IMR-90 (cell line): ENCODE data around the gene BRME1. TPM values are rescaled to one million over a fixed set of nuclear protein-coding genes. Genes with fewer than 3 reads are reported as not detected.

Experiments used
- ATAC-seq: fragments of 200-7000 bp; cut with Tn5 transposase; 2 replicates; pipeline ENCODE4 v1.9.1; 2020; ENCODE audit warnings: low read depth, mild to moderate bottlenecking, moderate library complexity
- BruUV-seq: library from RNA; stranded (reverse); fragments of 400-500 nt; replicated peaks from 2 replicates; lab custom pipeline; 2021; lab: Mats Ljungman, UMichigan
- CTCF ChIA-PET: fragments of 300-600 bp; formaldehyde crosslinking; extraction: SDS; loops from one replicate; lab custom pipeline; 2021; ENCODE audit warnings: antibody characterized with exemption; lab: Yijun Ruan, JAX
- POLR2A ChIA-PET: fragments of 300-600 bp; sonication (Branson Sonifier 250); formaldehyde crosslinking; loops from one replicate; lab custom pipeline; 2022; ENCODE audit warnings: antibody characterized with exemption; ENCODE audit not compliant: unreplicated experiment; lab: Charles Lee
- DNase-seq: peaks from one replicate; pipeline ENCODE4 v3.0.0; 2013
- H2AFZ ChIP-seq: replicated peaks from 2 replicates; pipeline ENCODE3; 2013; ENCODE audit warnings: low read length, mild to moderate bottlenecking; ENCODE audit not compliant: poor library complexity
- H2AK5ac ChIP-seq: 2 replicates; pipeline ENCODE4 v1.6.1; 2013; ENCODE audit warnings: low read depth, low read length, inconsistent platforms
- H2AK9ac ChIP-seq: replicated peaks from 2 replicates; pipeline ENCODE3; 2013; ENCODE audit warnings: mild to moderate bottlenecking, low read depth, low read length, moderate library complexity; ENCODE audit not compliant: poor library complexity
- H2BK120ac ChIP-seq: 2 replicates; pipeline ENCODE4 v1.6.1; 2013; ENCODE audit warnings: low read depth, low read length, inconsistent platforms
- H2BK15ac ChIP-seq: 3 replicates; pipeline ENCODE4 v1.6.1; 2013; ENCODE audit warnings: low read depth, low read length, inconsistent platforms
- H2BK20ac ChIP-seq: 2 replicates; pipeline ENCODE4 v1.6.1; 2013; ENCODE audit warnings: low read depth, mild to moderate bottlenecking, inconsistent platforms, low read length, moderate library complexity
- H2BK5ac ChIP-seq: 2 replicates; pipeline ENCODE4 v1.6.1; 2013; ENCODE audit warnings: mild to moderate bottlenecking, low read depth, low read length, inconsistent platforms; ENCODE audit not compliant: poor library complexity, severe bottlenecking
- H3K14ac ChIP-seq: replicated peaks from 2 replicates; pipeline ENCODE4 v1.6.1; 2013; ENCODE audit warnings: low read depth, low read length, inconsistent platforms
- H3K18ac ChIP-seq: 2 replicates; pipeline ENCODE4 v1.6.1; 2013; ENCODE audit warnings: low read depth, low read length, control low read depth
- H3K23ac ChIP-seq: 2 replicates; pipeline ENCODE4 v1.6.1; 2013; ENCODE audit warnings: low read depth, low read length, inconsistent platforms
- H3K27ac ChIP-seq: 2 replicates; pipeline ENCODE4 v1.5.1; 2013; ENCODE audit warnings: mild to moderate bottlenecking, control low read depth, low read length; ENCODE audit not compliant: insufficient read depth
- H3K27me3 ChIP-seq: 2 replicates; pipeline ENCODE4 v1.6.1; 2013; ENCODE audit warnings: low read length; ENCODE audit not compliant: control insufficient read depth, insufficient read depth
- H3K36me3 ChIP-seq: 2 replicates; pipeline ENCODE4 v1.6.1; 2013; ENCODE audit warnings: low read length, mixed read lengths; ENCODE audit not compliant: control insufficient read depth, insufficient read depth
- H3K4ac ChIP-seq: 2 replicates; pipeline ENCODE4 v1.6.1; 2013; ENCODE audit warnings: low read depth, low read length, inconsistent platforms
- H3K4me1 ChIP-seq: 2 replicates; pipeline ENCODE4 v1.6.1; 2013; ENCODE audit warnings: low read length, mixed read lengths; ENCODE audit not compliant: control insufficient read depth, insufficient read depth
- H3K4me2 ChIP-seq: 2 replicates; pipeline ENCODE4 v1.6.1; 2013; ENCODE audit warnings: low read depth, mild to moderate bottlenecking, control low read depth, low read length, moderate library complexity
- H3K4me3 ChIP-seq: 2 replicates; pipeline ENCODE4 v1.5.1; 2013; ENCODE audit warnings: low read depth, mild to moderate bottlenecking, control low read depth, low read length, moderate library complexity; ENCODE audit not compliant: insufficient read depth
- H3K56ac ChIP-seq: 2 replicates; pipeline ENCODE4 v1.6.1; 2013; ENCODE audit warnings: low read length, inconsistent platforms; ENCODE audit not compliant: insufficient read depth; ENCODE audit errors: extremely low read depth
- H3K79me1 ChIP-seq, 2 experiments: 2 replicates each; pipeline ENCODE4 v1.6.1; 2013; ENCODE audit warnings: low read length in 2 of 2, inconsistent platforms in 1 of 2, low read depth in 1 of 2
- H3K9ac ChIP-seq: 2 replicates; pipeline ENCODE4 v1.6.1; 2013; ENCODE audit warnings: low read depth, low read length, control low read depth
- H3K9me1 ChIP-seq: 2 replicates; pipeline ENCODE4 v1.6.1; 2013; ENCODE audit warnings: low read length, inconsistent platforms; ENCODE audit not compliant: insufficient read depth
- H3K9me3 ChIP-seq: 2 replicates; pipeline ENCODE4 v1.6.1; 2013; ENCODE audit warnings: low read length; ENCODE audit not compliant: control insufficient read depth, insufficient read depth
- H4K20me1 ChIP-seq: 2 replicates; pipeline ENCODE4 v1.6.1; 2013; ENCODE audit warnings: low read length, inconsistent platforms; ENCODE audit not compliant: insufficient read depth
- H4K5ac ChIP-seq: 2 replicates; pipeline ENCODE4 v1.6.1; 2013; ENCODE audit warnings: mild to moderate bottlenecking, low read depth, low read length, control low read depth
- H4K8ac ChIP-seq, 2 experiments: 2 replicates each; pipeline ENCODE4 v1.6.1; 2013; ENCODE audit warnings: low read depth in 2 of 2, low read length in 2 of 2, control low read depth in 1 of 2, inconsistent platforms in 1 of 2
- H4K91ac ChIP-seq: 2 replicates; pipeline ENCODE4 v1.6.1; 2013; ENCODE audit warnings: low read depth, low read length, inconsistent platforms; ENCODE audit not compliant: insufficient read depth
- CEBPB ChIP-seq: IDR thresholded peaks from 2 replicates; pipeline ENCODE4 v1.6.1; 2012; ENCODE audit warnings: low read depth, low read length, improper control_type of control experiment
- CHD1 ChIP-seq: IDR thresholded peaks from 2 replicates; pipeline ENCODE4 v1.6.1; 2012; ENCODE audit warnings: low read depth, low read length, improper control_type of control experiment
- POLR2A ChIP-seq: IDR thresholded peaks from 2 replicates; pipeline ENCODE4 v1.6.1; 2012; ENCODE audit warnings: mild to moderate bottlenecking, low read depth, low read length
- WGBS, 2 experiments: methylation state at CpG; one replicate each; pipeline versions ENCODE4 v1.1.5 to v1.1.7; 2013; ENCODE audit warnings: missing lambda C conversion rate in 2 of 2; ENCODE audit not compliant: insufficient read length in 1 of 2; ENCODE audit errors: extremely low coverage in 2 of 2; 5-methylcytosine and 5-hydroxymethylcytosine counted together
- dilution Hi-C: fragments of 300-500 bp; cut with HindIII; formaldehyde crosslinking; loops from one replicate; pipeline ENCODE4 v1.14.3; 2018; ENCODE audit warnings: low sequenced_read_pairs; ENCODE audit not compliant: unreplicated experiment
- in situ Hi-C: fragments of 300-500 bp; cut with MboI; formaldehyde crosslinking; loops from 3 replicates; pipeline ENCODE4 v1.14.3; 2019; ENCODE audit warnings: low sequenced_read_pairs, inconsistent platforms, mixed read lengths
- intact Hi-C: fragments of 100-400 bp; cut with micrococcal nuclease; formaldehyde crosslinking; loops from 2 replicates; pipeline ENCODE4 v1.10.0; 2022
- polyA plus RNA-seq, 3 experiments: library from polyadenylated mRNA; depleted of rRNA; stranded (reverse); fragments of >200 nt; gene quantifications; 2 replicates each; pipeline ENCODE4 v1.2.3, GENCODE V29; 2012; ENCODE audit warnings: low replicate concordance in 1 of 3
- total RNA-seq: library from RNA; depleted of rRNA; stranded (reverse); fragments of >200 nt; gene quantifications from 2 replicates; pipeline ENCODE4 v1.2.3, GENCODE V29; 2012
- TF ChIP-seq, protein P1 (sequence below): fragments of 150-350 bp; IDR thresholded peaks from 2 replicates; pipeline ENCODE4 v1.6.1; 2016; ENCODE audit warnings: low read depth, mild to moderate bottlenecking, low read length, moderate library complexity, borderline replicate concordance

Gene BRME1
- total and polyA plus RNA-seq, 2 of the 4 experiments (the other 2 are of a cell fraction), result 0.18 to 0.38 TPM

DNA sequence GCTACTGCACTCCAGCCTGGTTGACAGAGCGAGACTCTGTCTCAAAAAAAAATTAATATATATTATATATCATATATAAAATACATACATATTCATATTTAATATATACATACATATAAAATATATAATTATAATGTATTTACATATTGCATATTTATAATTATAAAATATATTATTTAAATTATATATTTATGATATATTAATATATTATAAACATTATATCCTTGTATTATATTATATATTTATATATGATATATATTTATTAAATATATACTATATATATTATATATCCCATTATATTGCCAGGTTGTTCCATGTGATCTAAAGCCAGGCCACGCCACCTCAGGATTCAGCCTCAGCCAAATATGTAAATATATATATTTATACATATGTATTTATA lies 9.7 kb downstream of the BRME1 start:
- DNase-seq, result no peak
- Histone ChIP-seq H3K27ac (no peak overlapping the region), H3K9ac (no peak overlapping the region), H4K91ac (no peak overlapping the region), H3K23ac (no peak overlapping the region), H3K18ac (no peak overlapping the region), H3K9me3 (no peaks in the 10 kb centered on the region), H2BK120ac (no peak overlapping the region), H4K5ac (no peak overlapping the region), H2AFZ (no peak overlapping the region), H3K4me2 (no peak overlapping the region), H3K27me3 (peaks cover 3% of the 10 kb centered on the region; the same call in 1 of the 2 replicates), H3K14ac (no peak overlapping the region), H3K4me3 (no peak overlapping the region), H2BK20ac (no peak overlapping the region), H2BK15ac (no peak overlapping the region), H3K9me1 (0 out of 2 replicates have a peak, but pooled peaks cover 2% of the 10 kb centered on the region), H4K8ac (no peak overlapping the region), H3K4ac (no peak overlapping the region), H4K20me1 (peaks cover 3% of the 10 kb centered on the region; the same call in 1 of the 2 replicates), H3K36me3 (no peaks in the 10 kb centered on the region), H3K56ac (no peak overlapping the region), H3K79me1 (no peaks in the 10 kb centered on the region), H3K4me1 (peaks cover 3% of the 10 kb centered on the region), H2AK9ac (no peak overlapping the region), H2AK5ac (no peak overlapping the region), H2BK5ac (no peak overlapping the region)
- in situ Hi-C loops, result loop anchor here (25.0 kb wide), 1 partner anchor 441 kb away; no protein-coding TSS in a partner anchor
- ChIA-PET CTCF (no interaction called here), POLR2A (no interaction called here)
- dilution Hi-C loops, result no loop called here
- intact Hi-C loops, result no loop called here
- no TSS peak for BruUV-seq
- no peak for TF ChIP-seq CEBPB
- TF ChIP-seq, protein P1, sequence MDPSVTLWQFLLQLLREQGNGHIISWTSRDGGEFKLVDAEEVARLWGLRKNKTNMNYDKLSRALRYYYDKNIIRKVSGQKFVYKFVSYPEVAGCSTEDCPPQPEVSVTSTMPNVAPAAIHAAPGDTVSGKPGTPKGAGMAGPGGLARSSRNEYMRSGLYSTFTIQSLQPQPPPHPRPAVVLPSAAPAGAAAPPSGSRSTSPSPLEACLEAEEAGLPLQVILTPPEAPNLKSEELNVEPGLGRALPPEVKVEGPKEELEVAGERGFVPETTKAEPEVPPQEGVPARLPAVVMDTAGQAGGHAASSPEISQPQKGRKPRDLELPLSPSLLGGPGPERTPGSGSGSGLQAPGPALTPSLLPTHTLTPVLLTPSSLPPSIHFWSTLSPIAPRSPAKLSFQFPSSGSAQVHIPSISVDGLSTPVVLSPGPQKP, result no peak
- no peak for TF ChIP-seq POLR2A
- TF ChIP-seq CHD1, result no peak
- no peak for ATAC-seq
- no CpG with 5 or more reads among the region's 2 CpGs for WGBS, 2 experiments
